T-helper 2 cell (primary cell): ENCODE results near the gene REPIN1.

ENCODE experiments used
- DNase-seq, 5 experiments: peaks; one replicate each; pipeline versions ENCODE4 v3.0.0 to v3.0.0-alpha.2; 2012 to 2022
- total RNA-seq, 2 donors: gene quantifications; one replicate each; lab custom pipeline; 2026; lab: John Stamatoyannopoulos, UW

The REPIN1 gene
- total RNA-seq: 34.9 to 44.5 reads per million in 2 donors

- peak; percentile 44 to 91 (median 65) for DNase-seq
Measured at GRCh38 chr7:150368096-150368883, at the start of gene REPIN1. Gene REPIN1 (plus strand): TSS chr7:150368822. CDS start chr7:150369712, 890 bp downstream.

GRCh38 chr7:150321788-150322113 is 46.9 kb upstream of the REPIN1 start:
- DNase-seq: no peak

- peak in 3 of 5 experiments; percentile 23 to 94 (median 28) for DNase-seq
Measured at GRCh38 chr7:150322114-150322832, 46.3 kb upstream of the REPIN1 start.

- peak in 4 of 5 experiments; percentile 32 to 83 (median 34) for DNase-seq
Measured at GRCh38 chr7:150322833-150323681, 45.6 kb upstream of the REPIN1 start, which contains the start of the genes ACTR3C and LRRC61. Gene ACTR3C (minus strand): TSS chr7:150323545. CDS start chr7:150295296, 28,249 bp downstream. Gene LRRC61 (plus strand): TSS chr7:150323355. CDS start chr7:150336862, 13,507 bp downstream.

- peak in 1 of 5 experiments; percentile 56 for DNase-seq
Measured at GRCh38 chr7:150323682-150324372, 44.8 kb upstream of the REPIN1 start.

- DNase-seq: peak in 1 of 5 experiments; percentile 9
Measured at GRCh38 chr7:150324373-150324961, 44.2 kb upstream of the REPIN1 start.

GRCh38 chr7:150325110-150325611 is 43.5 kb upstream of the REPIN1 start:
- DNase-seq: no peak

- no peak for DNase-seq
Measured at GRCh38 chr7:150325901-150326300, 42.7 kb upstream of the REPIN1 start.

GRCh38 chr7:150326657-150327268 is 41.9 kb upstream of the REPIN1 start:
- DNase-seq: no peak

GRCh38 chr7:150327308-150327707 is 41.3 kb upstream of the REPIN1 start:
- DNase-seq: no peak

- DNase-seq: no peak
Measured at GRCh38 chr7:150329331-150330120, 39.1 kb upstream of the REPIN1 start.

GRCh38 chr7:150330211-150330885 is 38.3 kb upstream of the REPIN1 start:
- no peak for DNase-seq

- no peak for DNase-seq
Measured at GRCh38 chr7:150332852-150333635, 35.6 kb upstream of the REPIN1 start.

GRCh38 chr7:150333659-150334058 is 35.0 kb upstream of the REPIN1 start:
- DNase-seq: no peak

GRCh38 chr7:150334108-150334507 is 34.5 kb upstream of the REPIN1 start:
- DNase-seq: no peak

- DNase-seq: no peak
Measured at GRCh38 chr7:150335108-150335773, 33.4 kb upstream of the REPIN1 start.

GRCh38 chr7:150335774-150336112 is 32.9 kb upstream of the REPIN1 start:
- no peak for DNase-seq

- no peak for DNase-seq
Measured at GRCh38 chr7:150336746-150337145, 31.9 kb upstream of the REPIN1 start.
